ENCODE data around the gene SLC6A12. TPM values are rescaled to one million over a fixed set of nuclear protein-coding genes. Genes with fewer than 3 reads are reported as not detected.

The SLC6A12 gene
- total RNA-seq, 1 experiment from 2014 or later = not detected

DNA sequence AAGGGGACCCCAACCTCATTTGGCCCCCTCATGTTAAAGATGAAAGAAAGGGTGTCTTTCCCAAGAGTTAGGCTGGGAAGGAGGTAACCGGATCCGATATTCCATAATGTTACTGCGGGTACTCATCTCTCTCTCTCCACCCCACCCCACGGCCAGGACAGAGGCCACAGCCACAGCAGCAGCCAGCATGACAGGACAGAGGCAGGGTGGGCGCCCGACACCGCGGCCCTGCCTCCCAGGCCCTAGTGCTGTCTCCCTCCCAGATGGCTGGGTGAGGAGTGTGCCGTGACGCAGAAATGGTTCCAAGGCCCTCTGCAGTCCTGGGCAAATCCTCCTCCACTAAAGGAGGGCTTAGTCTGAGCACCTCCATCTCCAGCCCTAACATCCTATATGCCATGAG, 6.2 kb downstream of the SLC6A12 start:
- H3K36me3 ChIP-seq = no peaks in the 10 kb centered on the region
- H3K9me3 ChIP-seq (replicated peaks) = peaks cover 2% of the 10 kb centered on the region
- no peak overlapping the region for H3K4me3 ChIP-seq
- peaks cover 90% of the 10 kb centered on the region for H3K27me3 ChIP-seq (replicated peaks)
- H3K4me1 ChIP-seq (replicated peaks) = peaks cover 12% of the 10 kb centered on the region
- H3K27ac ChIP-seq = no peak overlapping the region
- DNase-seq (ENCODE audit: low read depth in 1 of 2, low spot score in 2 of 2) = no peak

DNA sequence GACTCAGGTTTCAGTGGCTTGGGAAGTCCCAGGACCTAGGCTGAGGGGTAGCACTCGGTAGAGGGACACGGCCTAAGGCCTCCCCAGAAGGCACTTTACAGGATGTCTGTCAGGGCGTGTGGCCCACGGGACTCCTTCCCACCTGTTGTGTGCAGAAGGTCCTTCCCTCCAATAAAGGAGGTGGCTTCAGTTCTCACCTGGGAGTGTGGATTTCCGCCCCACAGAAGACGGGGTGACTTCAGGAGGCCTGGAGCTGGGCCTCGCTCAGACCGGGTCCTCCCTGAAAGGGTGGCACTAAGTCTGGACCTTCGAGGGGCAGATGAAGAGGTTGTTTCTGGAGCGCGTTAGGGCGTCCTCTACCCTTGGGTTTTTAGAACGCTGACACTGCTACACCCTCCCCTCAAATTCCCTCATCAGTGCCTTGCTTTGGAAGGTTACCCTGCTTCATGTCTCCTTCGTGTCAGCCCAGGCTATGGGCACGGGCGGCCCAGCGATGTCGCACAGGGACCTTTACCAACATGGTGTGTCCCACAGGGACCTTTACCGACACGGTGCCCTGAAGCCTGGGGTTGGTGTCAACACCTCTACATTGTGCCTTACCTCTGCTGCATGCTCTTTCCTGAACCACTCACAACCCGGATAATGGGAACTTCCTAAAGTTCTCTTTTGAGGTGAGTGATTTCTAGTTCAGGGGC, 7.1 kb downstream of the SLC6A12 start:
- Histone ChIP-seq H3K4me1 (replicated peaks) (peaks cover 12% of the 10 kb centered on the region), H3K27me3 (replicated peaks) (peaks cover 90% of the 10 kb centered on the region), H3K9me3 (replicated peaks) (peaks cover 2% of the 10 kb centered on the region), H3K27ac (no peak overlapping the region), H3K4me3 (no peak overlapping the region), H3K36me3 (no peaks in the 10 kb centered on the region)
- DNase-seq (ENCODE audit: low read depth in 1 of 2, low spot score in 2 of 2) = no peak

DNA sequence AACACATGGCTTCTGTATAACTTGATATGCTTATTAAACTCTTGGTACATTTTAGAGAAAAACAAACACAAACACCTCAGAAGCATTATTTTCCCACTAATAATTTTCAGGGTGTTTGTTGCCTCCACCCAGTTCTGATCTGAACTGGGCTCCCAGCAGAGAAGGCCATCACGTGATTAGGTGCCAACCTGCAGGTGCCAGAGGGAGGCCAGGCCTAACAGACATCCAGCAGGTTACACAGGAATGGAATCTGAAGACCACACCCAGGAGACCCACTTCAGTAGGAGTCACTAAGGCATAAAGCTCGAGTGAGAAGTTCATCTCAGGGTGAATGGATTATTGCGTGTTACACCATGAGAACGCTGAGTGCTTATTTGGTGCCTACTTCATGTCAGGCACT, 8.9 kb downstream of the SLC6A12 start:
- DNase-seq (ENCODE audit: low read depth in 1 of 2, low spot score in 2 of 2) = no peak
- Histone ChIP-seq H3K36me3 (no peaks in the 10 kb centered on the region), H3K4me3 (no peak overlapping the region), H3K27me3 (replicated peaks) (peaks cover 87% of the 10 kb centered on the region), H3K9me3 (replicated peaks) (peaks cover 2% of the 10 kb centered on the region), H3K4me1 (replicated peaks) (peaks cover 12% of the 10 kb centered on the region), H3K27ac (no peak overlapping the region)

DNA sequence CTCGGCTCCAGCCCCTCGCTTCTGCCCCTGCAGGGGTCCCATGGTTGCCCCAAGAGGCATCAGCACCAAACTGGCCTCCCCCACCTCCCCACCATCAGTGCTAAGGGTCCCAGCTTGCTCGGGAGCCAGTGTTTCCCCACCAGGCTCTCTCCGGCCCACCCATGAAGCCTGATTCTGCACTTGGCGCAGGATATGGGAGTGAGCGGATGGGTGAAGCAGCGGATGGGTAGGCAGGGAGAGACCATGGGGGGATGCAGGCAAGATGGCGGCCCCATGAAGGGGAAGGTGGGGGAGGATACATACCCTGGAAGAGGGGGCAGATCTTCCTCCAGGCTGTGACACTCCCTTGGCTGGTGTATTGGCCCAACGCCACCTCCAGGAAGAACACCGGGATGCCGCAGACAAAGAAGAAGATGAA, 9.7 kb downstream of the SLC6A12 start:
- H3K27me3 ChIP-seq (replicated peaks) = peaks cover 87% of the 10 kb centered on the region
- no peak for DNase-seq (ENCODE audit: low read depth in 1 of 2, low spot score in 2 of 2)
- peaks cover 19% of the 10 kb centered on the region for H3K4me1 ChIP-seq (replicated peaks)
- peaks cover 2% of the 10 kb centered on the region for H3K9me3 ChIP-seq (replicated peaks)
- no peak overlapping the region for H3K4me3 ChIP-seq
- no peaks in the 10 kb centered on the region for H3K36me3 ChIP-seq
- no peak overlapping the region for H3K27ac ChIP-seq

DNA sequence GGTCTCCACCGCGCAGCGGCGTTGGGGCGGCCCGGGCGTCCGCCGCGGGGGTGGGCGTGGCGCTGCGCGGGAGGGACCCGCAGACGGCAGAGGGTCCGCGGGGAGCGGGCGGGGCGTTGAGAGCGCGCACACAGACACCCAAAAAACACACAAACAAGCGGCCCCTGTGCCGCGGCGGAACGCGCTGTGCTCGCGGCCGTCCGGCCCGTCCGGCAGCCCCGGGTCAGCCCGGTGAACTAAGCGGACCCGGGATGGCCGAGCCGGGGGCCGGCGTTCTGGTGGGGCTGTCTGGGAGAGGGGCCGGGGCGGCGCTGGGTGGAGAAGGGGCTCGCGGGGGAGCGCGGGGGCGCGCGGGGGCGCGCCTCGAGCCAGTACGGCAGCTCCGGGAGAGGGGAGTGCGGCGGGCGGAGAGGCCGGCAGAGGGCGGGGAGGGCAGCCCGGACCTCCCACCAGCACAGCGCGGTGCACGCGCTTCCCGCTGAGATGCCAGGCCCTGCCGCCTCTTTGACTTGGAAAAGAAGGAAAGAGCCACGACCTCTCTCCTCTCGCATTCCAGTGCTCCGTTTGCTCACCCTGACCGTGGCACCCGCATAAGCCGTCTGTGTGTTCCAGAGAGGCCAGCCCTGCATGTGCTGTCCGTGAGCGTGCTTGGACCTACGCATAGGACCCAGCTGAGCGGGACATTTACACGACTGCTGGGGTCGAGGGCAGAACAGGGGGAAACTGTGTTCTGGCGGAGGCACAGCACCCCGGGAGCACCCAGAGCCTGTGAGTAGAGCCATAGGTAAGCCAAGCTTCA, 10.3 kb downstream of the SLC6A12 start:
- Histone ChIP-seq H3K36me3 (no peaks in the 10 kb centered on the region), H3K4me3 (peak overlapping the region; percentile 32), H3K9me3 (replicated peaks) (peaks cover 2% of the 10 kb centered on the region), H3K4me1 (replicated peaks) (peaks cover 19% of the 10 kb centered on the region), H3K27ac (no peak overlapping the region), H3K27me3 (replicated peaks) (peaks cover 91% of the 10 kb centered on the region)
- no peak for DNase-seq (ENCODE audit: low read depth in 1 of 2, low spot score in 2 of 2)

DNA sequence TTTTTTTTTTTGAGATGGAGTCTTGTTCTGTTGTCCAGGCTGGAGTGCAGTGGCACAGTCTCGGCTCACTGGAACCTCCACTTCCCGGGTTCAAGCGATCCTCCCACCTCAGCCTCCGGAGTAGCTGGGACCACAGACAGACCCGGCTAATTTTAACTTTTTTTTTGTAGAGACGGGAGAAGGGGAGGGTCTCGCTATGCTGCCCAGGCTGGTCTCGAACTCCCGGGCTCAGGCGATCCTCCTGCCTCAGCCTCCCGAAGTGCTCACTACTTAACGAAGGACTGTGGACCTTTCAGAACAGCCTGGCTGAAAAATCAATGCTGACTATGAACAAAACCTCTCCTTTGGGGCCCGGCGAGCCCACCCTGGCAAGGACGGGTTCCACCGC, 10.9 kb downstream of the SLC6A12 start:
- Histone ChIP-seq H3K4me1 (replicated peaks) (peaks cover 19% of the 10 kb centered on the region), H3K9me3 (replicated peaks) (peaks cover 2% of the 10 kb centered on the region), H3K36me3 (no peaks in the 10 kb centered on the region), H3K27me3 (replicated peaks) (peaks cover 89% of the 10 kb centered on the region), H3K27ac (no peak overlapping the region), H3K4me3 (peak overlapping the region; percentile 32)
- no peak for DNase-seq (ENCODE audit: low read depth in 1 of 2, low spot score in 2 of 2)

DNA sequence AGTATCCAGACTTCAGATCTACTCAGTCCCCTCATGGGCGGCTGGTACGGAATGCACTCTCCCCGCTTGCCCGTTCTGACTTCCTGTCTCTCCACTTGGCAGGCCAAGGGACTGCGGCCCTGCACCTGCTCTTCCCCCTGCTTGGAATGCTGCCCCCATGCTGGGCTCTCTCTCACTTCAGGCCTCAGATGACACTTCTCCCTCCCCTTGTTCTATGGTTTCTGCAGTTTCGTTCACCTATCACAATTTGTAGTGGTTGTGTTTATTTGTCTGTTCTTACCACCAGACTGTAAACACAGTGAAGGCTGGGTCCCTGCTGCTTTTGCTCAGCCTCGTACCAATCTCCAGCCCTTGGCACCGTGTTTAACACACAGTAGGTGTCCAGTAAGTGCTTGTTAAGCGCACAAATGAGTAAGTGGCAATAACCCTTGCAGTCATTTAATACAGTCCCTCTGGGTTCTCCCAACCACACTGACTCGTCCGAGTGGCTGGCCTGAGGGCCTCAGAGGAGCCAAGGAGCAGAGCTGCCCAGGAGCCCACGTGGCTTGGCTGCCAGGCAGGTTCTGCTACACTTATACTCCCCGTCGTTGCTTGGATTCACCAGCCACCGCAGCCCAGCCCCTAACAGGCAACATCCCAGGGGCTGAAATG, 11.8 kb downstream of the SLC6A12 start:
- H3K36me3 ChIP-seq = no peaks in the 10 kb centered on the region
- H3K9me3 ChIP-seq (replicated peaks) = peaks cover 2% of the 10 kb centered on the region
- peaks cover 81% of the 10 kb centered on the region for H3K27me3 ChIP-seq (replicated peaks)
- no peak overlapping the region for H3K27ac ChIP-seq
- peaks cover 19% of the 10 kb centered on the region for H3K4me1 ChIP-seq (replicated peaks)
- no peak for DNase-seq (ENCODE audit: low read depth in 1 of 2, low spot score in 2 of 2)
- H3K4me3 ChIP-seq = no peak overlapping the region

DNA sequence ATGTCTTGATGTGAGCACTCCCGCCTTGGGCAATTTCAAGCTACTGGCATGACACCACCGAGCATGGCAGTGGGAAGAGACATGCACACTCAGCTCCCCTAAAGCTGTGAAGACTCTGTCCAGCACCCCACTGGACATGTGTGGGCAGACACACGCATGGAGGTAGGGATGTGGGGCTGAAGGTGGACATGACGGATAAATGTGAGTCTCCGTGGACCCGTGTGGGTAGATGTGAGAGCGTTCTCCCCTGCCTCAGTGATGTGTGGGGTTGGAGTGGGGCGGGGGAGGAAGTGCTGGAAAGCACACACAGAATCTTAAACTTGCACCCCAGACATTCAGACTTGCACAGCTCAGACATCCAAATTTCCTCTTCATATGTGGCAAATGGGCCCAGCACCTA, 12.6 kb downstream of the SLC6A12 start:
- H3K4me1 ChIP-seq (replicated peaks) = peaks cover 19% of the 10 kb centered on the region
- H3K4me3 ChIP-seq = no peak overlapping the region
- H3K27ac ChIP-seq = no peak overlapping the region
- peaks cover 2% of the 10 kb centered on the region for H3K9me3 ChIP-seq (replicated peaks)
- DNase-seq (ENCODE audit: low read depth in 1 of 2, low spot score in 2 of 2) = no peak
- no peaks in the 10 kb centered on the region for H3K36me3 ChIP-seq
- peaks cover 74% of the 10 kb centered on the region for H3K27me3 ChIP-seq (replicated peaks)

DNA sequence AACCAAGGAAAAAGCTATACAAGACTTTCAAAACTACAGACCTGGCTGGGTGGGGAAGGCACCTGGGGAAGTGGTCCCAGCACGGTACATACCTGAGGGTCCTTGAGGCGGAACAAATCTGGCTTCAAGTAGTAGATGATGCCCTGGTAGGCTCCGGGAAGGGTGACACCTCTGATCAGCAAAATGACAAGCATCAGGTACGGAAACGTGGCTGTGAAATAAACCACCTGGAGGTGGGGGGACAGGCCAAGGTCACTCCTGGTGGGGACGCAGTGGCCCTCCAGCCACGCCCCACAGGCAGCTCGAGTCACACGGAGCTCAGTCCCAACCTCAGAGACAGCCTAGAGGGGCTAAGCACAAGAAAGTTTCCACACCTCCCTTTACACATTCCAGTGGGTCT, 15.3 kb downstream of the SLC6A12 start:
- Histone ChIP-seq H3K27me3 (replicated peaks) (peaks cover 62% of the 10 kb centered on the region), H3K9me3 (replicated peaks) (no peaks in the 10 kb centered on the region; the same call in 1 of the 2 replicates), H3K4me3 (no peak overlapping the region), H3K27ac (no peak overlapping the region), H3K36me3 (no peaks in the 10 kb centered on the region), H3K4me1 (replicated peaks) (peaks cover 13% of the 10 kb centered on the region)
- no peak for DNase-seq (ENCODE audit: low read depth in 1 of 2, low spot score in 2 of 2)

DNA sequence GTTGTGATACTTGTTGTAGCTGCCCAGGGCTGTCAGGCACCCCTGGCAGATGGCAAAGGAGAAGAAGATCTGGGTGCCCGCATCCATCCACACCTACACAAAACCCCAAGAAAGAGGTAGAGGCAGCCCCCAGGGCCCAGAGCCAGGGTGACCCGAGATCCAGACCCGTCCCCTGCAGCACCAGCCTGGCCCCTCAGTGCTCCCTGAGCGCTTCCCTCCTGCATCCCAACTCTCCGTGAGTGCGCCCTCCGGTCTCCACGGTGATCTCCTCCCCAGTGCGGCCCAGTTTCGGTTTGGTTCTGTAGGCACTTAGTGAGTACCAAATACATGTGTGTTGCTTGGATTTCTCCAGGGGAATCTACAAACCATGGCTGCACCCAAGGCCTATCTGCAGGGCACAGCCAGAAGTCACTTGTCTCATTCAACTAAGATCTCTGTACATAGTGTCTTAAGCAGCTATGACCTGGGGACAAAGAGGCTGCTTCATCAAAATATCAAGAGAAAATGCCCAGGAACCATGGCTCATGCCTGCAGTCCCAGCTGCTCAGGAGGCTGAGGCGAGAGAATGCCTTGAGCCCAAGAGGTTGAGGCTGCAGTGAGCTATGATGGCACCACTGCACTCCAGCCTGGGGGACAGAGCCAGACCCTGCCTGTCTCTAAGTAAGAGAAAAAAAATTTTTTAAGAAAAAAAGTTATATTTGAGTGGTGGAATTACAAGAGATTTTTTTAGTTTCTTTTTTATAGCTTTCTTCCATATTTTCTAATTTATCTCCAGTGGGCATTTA, 15.9 kb downstream of the SLC6A12 start:
- no peak for DNase-seq (ENCODE audit: low read depth in 1 of 2, low spot score in 2 of 2)
- Histone ChIP-seq H3K36me3 (no peaks in the 10 kb centered on the region), H3K9me3 (replicated peaks) (no peaks in the 10 kb centered on the region), H3K4me3 (no peak overlapping the region), H3K27me3 (replicated peaks) (peaks cover 60% of the 10 kb centered on the region), H3K4me1 (replicated peaks) (peaks cover 7% of the 10 kb centered on the region), H3K27ac (no peak overlapping the region)

DNA sequence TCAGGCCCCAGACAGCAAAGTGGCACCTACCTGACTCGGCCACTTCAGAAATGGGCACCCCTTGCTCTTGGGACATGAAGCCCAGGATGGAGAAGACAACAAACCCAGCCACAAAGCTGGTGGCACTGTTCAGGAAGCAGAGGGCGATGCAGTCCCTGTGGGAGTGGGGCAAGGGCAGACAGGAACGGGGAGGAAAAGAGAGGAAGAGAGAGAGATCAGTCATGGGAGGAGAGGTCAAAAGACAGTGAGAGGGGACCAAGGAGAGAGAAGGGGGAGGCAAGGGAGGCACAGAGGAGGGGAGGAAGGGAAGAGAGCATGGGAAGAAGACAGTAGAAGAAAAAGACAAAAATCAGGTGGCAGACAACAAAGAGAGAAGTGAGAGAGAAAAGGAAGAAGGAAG, 16.6 kb downstream of the SLC6A12 start:
- Histone ChIP-seq H3K4me1 (replicated peaks) (peaks cover 7% of the 10 kb centered on the region), H3K27ac (no peak overlapping the region), H3K4me3 (no peak overlapping the region), H3K36me3 (no peaks in the 10 kb centered on the region), H3K9me3 (replicated peaks) (no peaks in the 10 kb centered on the region), H3K27me3 (replicated peaks) (peaks cover 54% of the 10 kb centered on the region)
- no peak for DNase-seq (ENCODE audit: low read depth in 1 of 2, low spot score in 2 of 2)

DNA sequence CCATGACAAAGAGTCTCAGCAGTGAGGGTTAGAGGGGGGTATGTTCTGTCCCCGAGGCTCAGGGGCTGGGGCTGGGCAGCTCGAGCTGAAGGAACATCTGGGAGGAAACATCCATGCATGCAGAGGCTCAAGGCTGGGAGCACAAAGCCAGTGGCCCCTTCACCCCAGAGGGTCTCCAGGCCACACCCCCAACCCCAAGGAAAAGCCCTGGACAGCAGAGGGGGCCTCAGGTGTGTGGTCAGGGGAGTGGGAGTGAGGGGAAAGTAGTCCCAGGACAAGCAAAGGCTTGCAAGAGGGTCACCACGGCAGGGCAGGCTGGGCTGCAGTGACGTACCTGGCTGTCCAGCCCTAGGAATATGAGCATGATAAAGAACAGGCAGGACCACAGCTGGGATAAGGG, 17.5 kb downstream of the SLC6A12 start:
- Histone ChIP-seq H3K27ac (no peak overlapping the region), H3K4me3 (no peak overlapping the region), H3K27me3 (replicated peaks) (peaks cover 48% of the 10 kb centered on the region), H3K36me3 (no peaks in the 10 kb centered on the region), H3K9me3 (replicated peaks) (no peaks in the 10 kb centered on the region), H3K4me1 (replicated peaks) (peaks cover 7% of the 10 kb centered on the region)
- no peak for DNase-seq (ENCODE audit: low read depth in 1 of 2, low spot score in 2 of 2)

DNA sequence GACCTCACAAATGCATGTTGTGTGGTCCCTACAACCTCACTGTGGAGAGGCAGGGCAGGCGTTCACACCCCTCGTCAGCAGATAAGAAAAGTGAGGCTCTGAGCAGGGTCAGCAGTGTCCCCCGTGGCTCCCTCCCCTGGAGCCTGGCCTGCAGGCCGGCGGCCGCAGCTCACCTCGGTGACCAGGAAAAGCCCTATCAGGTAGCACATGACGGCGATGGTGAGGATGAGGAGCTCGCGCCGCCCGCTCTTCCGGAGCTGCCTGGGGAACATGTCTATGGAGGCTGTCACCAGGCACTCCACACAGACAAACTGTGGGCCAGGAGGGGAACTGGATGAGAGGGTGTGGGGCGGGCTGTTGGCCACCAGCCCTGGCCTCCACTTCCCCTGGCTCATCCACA, 18.0 kb downstream of the SLC6A12 start:
- no peaks in the 10 kb centered on the region for H3K36me3 ChIP-seq
- H3K4me3 ChIP-seq = no peak overlapping the region
- H3K27ac ChIP-seq = no peak overlapping the region
- peaks cover 48% of the 10 kb centered on the region for H3K27me3 ChIP-seq (replicated peaks)
- peaks cover 7% of the 10 kb centered on the region for H3K4me1 ChIP-seq (replicated peaks)
- H3K9me3 ChIP-seq (replicated peaks) = no peaks in the 10 kb centered on the region
- no peak for DNase-seq (ENCODE audit: low read depth in 1 of 2, low spot score in 2 of 2)
